ENCODE measurements around the gene CD300H. TPM values are rescaled to one million over a fixed set of nuclear protein-coding genes. Genes with fewer than 3 reads are reported as not detected.

CD300H gene
- total RNA-seq, 4 donors from 2014 or later, result not detected

GRCh38 chr17:74603746-74604145 lies 36.4 kb upstream of the CD300H start:
- WGBS, result 87% methylated on average over 4 of the region's 5 CpGs
- H3K9me3 ChIP-seq, result no peaks in the 10 kb centered on the region
- no peaks in the 10 kb centered on the region for H3K36me3 ChIP-seq
- H3K27ac ChIP-seq (replicated peaks in 1 of 4), result no peak overlapping the region
- intact Hi-C loops (cut with DNase I), result no loop called here
- H3K4me1 ChIP-seq, result peaks cover 7 to 12% (median 12%) of the 10 kb centered on the region in 4 donors
- no peak for DNase-seq (ENCODE audit: extremely low spot score)
- TF ChIP-seq CTCF (IDR thresholded peaks at IDR 0.05) (no peak), POLR2AphosphoS5 (IDR thresholded peaks at IDR 0.05) (no peak), POLR2A (IDR thresholded peaks at IDR 0.05; ENCODE audit: low read depth) (no peak), EP300 (IDR thresholded peaks at IDR 0.05) (no peak)
- no peak overlapping the region for H3K4me3 ChIP-seq
- peaks cover 0 to 7% (median 0%) of the 10 kb centered on the region in 4 donors for H3K27me3 ChIP-seq

DNA sequence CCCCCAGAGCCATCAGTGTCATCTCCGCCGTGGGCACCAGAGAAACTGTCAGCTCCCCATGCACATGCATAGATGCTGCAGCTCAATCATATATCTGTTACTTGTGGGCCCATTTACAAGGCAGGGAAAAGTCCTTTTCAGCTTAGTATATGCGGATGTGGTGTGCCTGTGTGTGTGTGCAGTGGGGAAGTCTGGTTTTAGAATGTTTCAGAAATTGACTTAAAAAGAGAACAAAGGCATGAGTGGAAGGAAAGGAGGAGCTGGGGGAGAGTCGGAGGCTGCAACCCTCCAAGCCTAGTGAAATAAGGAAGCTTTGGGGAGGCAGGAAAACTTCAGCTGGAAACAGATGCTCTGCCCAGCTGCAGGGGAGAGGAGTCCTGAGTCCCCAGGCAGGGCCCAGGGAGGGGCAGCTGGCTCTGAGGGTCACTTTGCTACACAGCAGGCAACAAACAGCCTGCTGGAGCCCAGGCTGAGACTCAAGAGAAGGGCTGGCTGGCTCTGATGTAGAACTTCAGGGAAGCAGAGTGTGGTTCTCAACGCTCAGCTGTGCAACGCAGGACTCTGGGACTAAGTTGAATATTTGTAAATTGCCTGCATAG lies 35.8 kb upstream of the CD300H start:
- intact Hi-C loops (cut with DNase I), result no loop called here
- WGBS, result 60% methylated on average over 6 of the region's 6 CpGs
- Histone ChIP-seq H3K27me3 (peaks cover 0 to 13% (median 0%) of the 10 kb centered on the region in 4 donors), H3K27ac (replicated peaks in 1 of 4) (no peak overlapping the region), H3K4me1 (peaks cover 7 to 12% (median 12%) of the 10 kb centered on the region in 4 donors), H3K36me3 (no peaks in the 10 kb centered on the region), H3K4me3 (no peak overlapping the region), H3K9me3 (no peaks in the 10 kb centered on the region)
- DNase-seq (ENCODE audit: extremely low spot score), result no peak
- no peak for TF ChIP-seq POLR2A (IDR thresholded peaks at IDR 0.05; ENCODE audit: low read depth)
- TF ChIP-seq EP300 (IDR thresholded peaks at IDR 0.05), result no peak
- no peak for TF ChIP-seq POLR2AphosphoS5 (IDR thresholded peaks at IDR 0.05)
- no peak for TF ChIP-seq CTCF (IDR thresholded peaks at IDR 0.05)

DNA sequence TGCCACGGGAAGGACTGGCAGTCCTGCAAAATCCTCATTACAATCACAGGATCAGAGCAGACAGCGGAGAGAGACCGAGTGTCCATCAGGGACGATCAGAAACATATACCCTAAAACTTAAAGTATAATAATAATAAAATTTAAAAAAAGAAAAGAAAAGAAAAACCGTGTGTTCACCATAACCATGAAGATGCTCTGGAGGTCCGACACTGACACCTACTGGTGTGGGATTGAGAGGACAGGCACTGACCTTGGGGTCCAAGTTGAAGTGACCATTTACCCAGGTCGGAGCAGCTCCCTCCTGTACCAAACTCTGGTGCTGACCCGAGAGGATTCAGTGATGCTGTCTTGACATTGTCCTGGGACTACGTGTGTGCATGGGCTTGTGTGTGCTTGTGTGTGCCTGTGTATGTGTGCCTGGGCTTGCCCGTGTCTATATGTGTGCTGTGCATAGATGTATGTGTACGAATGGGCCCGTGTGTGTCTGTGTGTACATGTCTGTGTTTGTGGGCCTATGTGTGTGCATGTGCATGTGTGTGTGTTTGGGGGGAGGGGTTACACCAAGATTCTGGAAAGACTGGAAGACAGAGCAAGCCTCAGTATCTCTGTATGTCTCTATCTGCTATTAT lies 34.7 kb upstream of the CD300H start:
- intact Hi-C loops (cut with DNase I), result no loop called here
- Histone ChIP-seq H3K9me3 (no peaks in the 10 kb centered on the region), H3K27ac (replicated peaks in 1 of 4) (no peak overlapping the region), H3K4me1 (peaks cover 7 to 12% (median 12%) of the 10 kb centered on the region in 4 donors), H3K27me3 (peaks cover 0 to 21% (median 0%) of the 10 kb centered on the region in 4 donors), H3K36me3 (no peaks in the 10 kb centered on the region), H3K4me3 (no peak overlapping the region)
- WGBS, result 53% methylated on average over 12 of the region's 12 CpGs
- TF ChIP-seq EP300 (IDR thresholded peaks at IDR 0.05), result no peak
- TF ChIP-seq CTCF (IDR thresholded peaks at IDR 0.05), result peak; percentile 27 to 49 (median 35)
- DNase-seq (ENCODE audit: extremely low spot score), result no peak

- Histone ChIP-seq H3K4me3 (no peak overlapping the region), H3K27me3 (peaks cover 0 to 21% (median 0%) of the 10 kb centered on the region in 4 donors), H3K27ac (replicated peaks in 1 of 4) (no peak overlapping the region), H3K4me1 (no peaks in the 10 kb centered on the region), H3K9me3 (no peaks in the 10 kb centered on the region), H3K36me3 (no peaks in the 10 kb centered on the region)
- 44% methylated on average over 10 of the region's 10 CpGs for WGBS
- intact Hi-C loops (cut with DNase I), result no loop called here
- TF ChIP-seq POLR2AphosphoS5 (IDR thresholded peaks at IDR 0.05) (no peak), POLR2A (IDR thresholded peaks at IDR 0.05; ENCODE audit: low read depth) (no peak)
- no peak for DNase-seq (ENCODE audit: extremely low spot score)
These were observed 32.2 kb upstream of the CD300H start for GRCh38 chr17:74599448-74599939.

GRCh38 chr17:74599023-74599399 lies 31.7 kb upstream of the CD300H start:
- Histone ChIP-seq H3K27ac (replicated peaks in 1 of 4) (no peak overlapping the region), H3K4me3 (no peak overlapping the region), H3K9me3 (no peaks in the 10 kb centered on the region), H3K36me3 (no peaks in the 10 kb centered on the region), H3K27me3 (peaks cover 0 to 21% (median 0%) of the 10 kb centered on the region in 4 donors), H3K4me1 (no peaks in the 10 kb centered on the region)
- intact Hi-C loops (cut with DNase I), result no loop called here
- DNase-seq (ENCODE audit: extremely low spot score), result no peak
- no peak for TF ChIP-seq CTCF (IDR thresholded peaks at IDR 0.05)
- WGBS, result 12% methylated on average over 2 of the region's 3 CpGs
